K562 (cell line): ENCODE measurements around the gene PGPEP1. TPM values are rescaled to one million over a fixed set of nuclear protein-coding genes. Genes with fewer than 3 reads are reported as not detected.

Experiments used
- ATAC-seq: fragments of 200-7000 bp; cut with Tn5 transposase; 3 replicates; pipeline ENCODE4 v1.9.1; 2020; ENCODE audit warnings: moderate library complexity
- BruUV-seq: library from RNA; stranded (reverse); fragments of 400-500 nt; replicated peaks from 2 replicates; lab custom pipeline; 2021; lab: Mats Ljungman, UMichigan
- CTCF ChIA-PET: fragments of 300-600 bp; formaldehyde crosslinking; extraction: SDS; loops from one replicate; lab custom pipeline; 2021; ENCODE audit warnings: low intra/inter-chr PET ratio; lab: Yijun Ruan, JAX
- POLR2A ChIA-PET: fragments of 300-600, 350-650 bp; sonication (Branson Sonifier 250); formaldehyde crosslinking; extraction: SDS; loops from one replicate; lab custom pipeline; 2021; ENCODE audit warnings: antibody characterized with exemption, inconsistent platforms; lab: Yijun Ruan, JAX
- DNase-seq, 4 experiments: peaks; one replicate each; pipeline versions ENCODE4 v3.0.0 to v3.0.0-alpha.2; 2011 to 2018; ENCODE audit warnings: low spot score in 3 of 4, mixed read lengths in 3 of 4; ENCODE audit errors: extremely low read depth in 1 of 4
- FAIRE-seq: peaks from 2 replicates; lab custom pipeline; 2011; peaks lifted over from hg19 to GRCh38; lab: Jason Lieb, UNC
- H2AFZ ChIP-seq: 2 replicates; pipeline ENCODE4 v1.6.0; 2011; ENCODE audit warnings: low read depth, low read length, control low read depth, inconsistent platforms
- H3K27ac ChIP-seq: fragments of 200-600 bp; 3 replicates; pipeline ENCODE4 v1.8.0; 2011; ENCODE audit warnings: low read depth, mild to moderate bottlenecking, control low read depth, inconsistent platforms, low read length, moderate library complexity, mixed read lengths; ENCODE audit errors: extremely low read depth
- H3K27me3 ChIP-seq, 2 experiments: fragments of 300-600 bp in 1 of 2; 2 replicates in 1 of 2; 3 replicates in 1 of 2; pipeline versions ENCODE4 v1.6.0 to v1.8.0; 2011; ENCODE audit warnings: inconsistent platforms in 2 of 2, low read length in 2 of 2, mild to moderate bottlenecking in 1 of 2, mixed read lengths in 1 of 2, moderate library complexity in 1 of 2; ENCODE audit not compliant: control insufficient read depth in 2 of 2, insufficient read depth in 2 of 2
- H3K36me3 ChIP-seq: fragments of 300-600 bp; 3 replicates; pipeline ENCODE4 v1.8.0; 2011; ENCODE audit warnings: mild to moderate bottlenecking, low read length, inconsistent platforms; ENCODE audit not compliant: control insufficient read depth, insufficient read depth
- H3K4me1 ChIP-seq, 2 experiments: fragments of 200-600 bp in 1 of 2; replicated peaks in 1 of 2; 2 replicates in 1 of 2; 3 replicates in 1 of 2; pipeline versions ENCODE4 v1.5.1 to v1.8.0; 2011; ENCODE audit warnings: inconsistent platforms in 2 of 2, low read length in 2 of 2, mild to moderate bottlenecking in 1 of 2, mixed read lengths in 1 of 2, moderate library complexity in 1 of 2; ENCODE audit not compliant: control insufficient read depth in 2 of 2, insufficient read depth in 2 of 2
- H3K4me2 ChIP-seq: 2 replicates; pipeline ENCODE4 v1.6.1; 2011; ENCODE audit warnings: low read length, control low read depth, inconsistent platforms, mixed read lengths; ENCODE audit not compliant: insufficient read depth
- H3K4me3 ChIP-seq: fragments of 200-600 bp; sonication (generic), shearing (Covaris generic); 2 replicates; pipeline ENCODE4 v1.5.1; 2016; ENCODE audit warnings: control low read depth, inconsistent platforms
- H3K79me2 ChIP-seq: fragments of 200-600 bp; 3 replicates; pipeline ENCODE4 v1.8.0; 2011; ENCODE audit warnings: low read length, inconsistent platforms; ENCODE audit not compliant: control insufficient read depth, insufficient read depth
- H3K9ac ChIP-seq, 2 experiments: 2 replicates each; pipeline versions ENCODE4 v1.6.0 to v1.6.1; 2011; ENCODE audit warnings: low read depth in 2 of 2, low read length in 2 of 2, control low read depth in 1 of 2, inconsistent platforms in 1 of 2, mild to moderate bottlenecking in 1 of 2, mixed read lengths in 1 of 2; ENCODE audit not compliant: insufficient read depth in 1 of 2
- H3K9me1 ChIP-seq: one replicate; pipeline ENCODE4 v1.6.0; 2011; ENCODE audit warnings: inconsistent platforms, mild to moderate bottlenecking, low read length, moderate library complexity; ENCODE audit not compliant: control insufficient read depth, insufficient read depth
- H3K9me3 ChIP-seq: replicated peaks from 2 replicates; pipeline ENCODE4 v1.5.1; 2011; ENCODE audit warnings: low read depth, low read length, inconsistent platforms; ENCODE audit not compliant: control insufficient read depth, insufficient read depth
- H4K20me1 ChIP-seq: replicated peaks from 2 replicates; pipeline ENCODE4 v1.6.1; 2011; ENCODE audit warnings: low read length, inconsistent platforms, mixed read lengths; ENCODE audit not compliant: control insufficient read depth, insufficient read depth
- CBFA2T3 ChIP-seq: fragments of 450-650 bp; IDR thresholded peaks from 2 replicates; pipeline ENCODE4 v1.6.1; 2017
- CHD1 ChIP-seq: fragments of 200-600 bp; sonication (generic); IDR thresholded peaks from one replicate; pipeline ENCODE4 v1.6.1; 2012; ENCODE audit warnings: mild to moderate bottlenecking, moderate library complexity, low read length, inconsistent platforms
- HES1 ChIP-seq: fragments of 450-650 bp; IDR thresholded peaks from 2 replicates; pipeline ENCODE4 v1.6.1; 2016; ENCODE audit warnings: low read depth, mild to moderate bottlenecking, moderate library complexity
- HNRNPL ChIP-seq: fragments of 200-400 bp; formaldehyde crosslinking; IDR thresholded peaks from 2 replicates; pipeline ENCODE4 v1.6.1; 2017; ENCODE audit warnings: low read depth, mild to moderate bottlenecking, low read length
- MTA1 ChIP-seq: fragments of 450-650 bp; IDR thresholded peaks from 2 replicates; pipeline ENCODE4 v1.6.1; 2017; ENCODE audit warnings: borderline replicate concordance
- NR2C2 ChIP-seq, 2 experiments: fragments of 200-800 bp in 1 of 2; sonication (Bioruptor generic) in 1 of 2; sonication (generic) in 1 of 2; formaldehyde crosslinking in 1 of 2; IDR thresholded peaks; 2 replicates each; pipeline versions ENCODE4 v1.6.1 to v1.8.0; 2016 to 2022; ENCODE audit warnings: mild to moderate bottlenecking in 1 of 2, missing compliant biosample characterization in 1 of 2, missing genetic modification characterization in 1 of 2, missing genetic modification reagents in 1 of 2
- PML ChIP-seq: IDR thresholded peaks from 2 replicates; pipeline ENCODE4 v1.6.1; 2012; ENCODE audit warnings: low read length, inconsistent platforms
- SP2 ChIP-seq: IDR thresholded peaks from 2 replicates; pipeline ENCODE4 v1.6.1; 2011; ENCODE audit warnings: mild to moderate bottlenecking, low read depth, low read length, moderate library complexity; ENCODE audit not compliant: poor library complexity, severe bottlenecking; ENCODE audit errors: extremely low read depth
- YY1 ChIP-seq, 3 experiments: IDR thresholded peaks; 2 replicates each; pipeline ENCODE4 v1.6.1; 2011; ENCODE audit warnings: low read length in 2 of 3, mild to moderate bottlenecking in 2 of 3, moderate library complexity in 2 of 3, borderline replicate concordance in 1 of 3, control low read depth in 1 of 3, low read depth in 1 of 3; ENCODE audit not compliant: insufficient read depth in 3 of 3, insufficient replicate concordance in 2 of 3, control insufficient read depth in 1 of 3, insufficient read length in 1 of 3; ENCODE audit errors: extremely low read depth in 1 of 3
- ZBTB33 ChIP-seq: sonication (generic); formaldehyde crosslinking; IDR thresholded peaks from 2 replicates; pipeline ENCODE4 v1.8.1; 2023; ENCODE audit warnings: mild to moderate bottlenecking, missing genetic modification reagents
- ZKSCAN8 ChIP-seq: fragments of 200-800 bp; sonication (Bioruptor generic); IDR thresholded peaks from 2 replicates; pipeline ENCODE4 v1.6.1; 2016; ENCODE audit warnings: missing genetic modification characterization, missing compliant biosample characterization
- ZNF134 ChIP-seq: fragments of 250-450 bp; sonication (Bioruptor Pico); conservative IDR thresholded peaks from 2 replicates; pipeline ENCODE4 v1.4.0; 2020
- ZNF263 ChIP-seq: sonication (generic); formaldehyde crosslinking; IDR thresholded peaks from 2 replicates; pipeline ENCODE4 v1.8.0; 2022; ENCODE audit warnings: mild to moderate bottlenecking, missing genetic modification reagents, borderline replicate concordance
- ZNF592 ChIP-seq: fragments of 450-650 bp; IDR thresholded peaks from 2 replicates; pipeline ENCODE4 v1.6.1; 2017; ENCODE audit warnings: antibody characterized with exemption, mild to moderate bottlenecking
- WGBS: fragments of 100-300 bp; shearing (Covaris generic); methylation state at CpG from one replicate; pipeline ENCODE4 v1.1.6; 2016; ENCODE audit warnings: low coverage, mixed read lengths; ENCODE audit not compliant: insufficient coverage; ENCODE audit errors: missing lambda C conversion rate; 5-methylcytosine and 5-hydroxymethylcytosine counted together
- in situ Hi-C: fragments of 300-500 bp; cut with MboI; formaldehyde crosslinking; loops from 4 replicates; pipeline ENCODE4 v1.15.0; 2018; ENCODE audit warnings: inconsistent platforms, mixed read lengths
- intact Hi-C: fragments of 100-400 bp; cut with micrococcal nuclease; formaldehyde crosslinking; loops from 2 replicates; pipeline ENCODE4 v1.14.2; 2022
- polyA plus RNA-seq, 8 experiments: library from polyadenylated mRNA; depleted of rRNA in 4 of 8; stranded (reverse) in 5 of 8; unstranded in 3 of 8; fragments of >200 nt; fragmentation: Nextera tagmentation in 2 of 8; fragmentation: Illumina TruSeq in 1 of 8; extraction: Ambion mirVana in 2 of 8; extraction: Trizol in 1 of 8; gene quantifications; 2 replicates each; pipeline versions ENCODE4 v1.2.1 to v1.2.3, GENCODE V29; 2011 to 2014; ENCODE audit warnings: inconsistent platforms in 1 of 8, missing spikeins in 1 of 8
- total RNA-seq, 7 experiments: library from RNA; depleted of rRNA in 6 of 7; stranded (reverse); fragments of >200 nt in 6 of 7; fragmentation: Illumina TruSeq in 2 of 7; extraction: Trizol in 2 of 7; gene quantifications; 2 replicates each; pipeline versions ENCODE4 v1.2.1 to v1.2.3, GENCODE V29; 2011 to 2021; ENCODE audit warnings: low replicate concordance in 1 of 7

PGPEP1 gene
- total and polyA plus RNA-seq, 9 of the 15 experiments (the other 6 are each of a cell fraction or from before 2014, with no cell fraction given) = 10.0 to 69.6 (median 33.5) TPM

- Histone ChIP-seq H3K4me3 (no peak overlapping the region), H3K4me1 (peaks cover 44 to 54% of the 10 kb centered on the region in 2 experiments), H3K9me3 (no peaks in the 10 kb centered on the region), H3K36me3 (peaks cover 57% of the 10 kb centered on the region), H4K20me1 (no peaks in the 10 kb centered on the region), H3K4me2 (peak overlapping the region; percentile 26), H3K79me2 (peaks cover 84% of the 10 kb centered on the region), H2AFZ (no peak overlapping the region), H3K27me3 (no peaks in the 10 kb centered on the region), H3K9me1 (no peaks in the 10 kb centered on the region), H3K9ac (peak overlapping the region in 1 of 2 experiments; percentile 81; a peak in 2 of 4 replicates), H3K27ac (peak overlapping the region; percentile 57)
- intact Hi-C loops = loop anchor here (10.0 kb wide), 1 partner anchor 205 kb away; no protein-coding TSS in a partner anchor
- BruUV-seq = no TSS peak
- ChIA-PET CTCF (no interaction called here), POLR2A (interaction anchor here (1.1 to 4.2 kb wide), 5 partner anchors 9 to 69 kb away, joined by 3 to 117 read pairs (median 3); partner anchors contain the start of genes IQCN and JUND)
- 67% methylated on average over 7 of the region's 7 CpGs for WGBS
- in situ Hi-C loops = loop anchor here (5.0 kb wide), 1 partner anchor 42 kb away; no protein-coding TSS in a partner anchor
- no peak for ATAC-seq
- DNase-seq = peak in 1 of 4 experiments; percentile 7
- FAIRE-seq = no peak
- TF ChIP-seq ZNF592 = 0 out of 2 replicates have a peak, but pooled peaks have one; percentile 23
- no peak for TF ChIP-seq NR2C2 (CRISPR knock-in tag; IDR thresholded peaks at IDR 0.05)
- TF ChIP-seq NR2C2 (tag; IDR thresholded peaks at IDR 0.05) = no peak
- no peak for TF ChIP-seq HNRNPL
- peak; percentile 66; the same call in 1 of the 2 replicates for TF ChIP-seq ZBTB33 (CRISPR knock-in tag)
- TF ChIP-seq YY1 (IDR thresholded peaks at IDR 0.05; ENCODE audit: borderline replicate concordance in 1 of 3, control insufficient read depth in 1 of 3, extremely low read depth in 1 of 3, insufficient read depth in 3 of 3, insufficient read length in 1 of 3, insufficient replicate concordance in 2 of 3, low read depth in 1 of 3, low read length in 2 of 3) = peak in 1 of 3 experiments; percentile 27
- no peak for TF ChIP-seq MTA1
- TF ChIP-seq CHD1 = no peak
- 0 out of 2 replicates have a peak, but pooled peaks have one; percentile 36 for TF ChIP-seq ZNF134 (CRISPR knock-in tag)
- TF ChIP-seq HES1 = no peak
- no peak for TF ChIP-seq SP2
- no peak for TF ChIP-seq PML
- no peak for TF ChIP-seq ZNF263 (CRISPR knock-in tag)
- no peak for TF ChIP-seq ZKSCAN8 (CRISPR knock-in tag)
- TF ChIP-seq CBFA2T3 = no peak
Measured at GRCh38 chr19:18319591-18320135, 20.7 kb upstream of the PGPEP1 start.
